Posterior cingulate gyrus (tissue), 11 donors: Measurements from ENCODE around the gene AOAH.

ENCODE experiments used
- DNase-seq, 10 donors: peaks; one replicate each; pipeline versions ENCODE4 v3.0.0 to v3.0.0-alpha.2; 2020 to 2021; ENCODE audit warnings: mixed read lengths in 3 of 10
- intact Hi-C: fragments of 100-400 bp; cut with DNase I; formaldehyde crosslinking; loops from one replicate; pipeline ENCODE4 v1.15.1; 2023

Gene AOAH

GRCh38 chr7:36638140-36638539 is 86.2 kb downstream of the AOAH start:
- intact Hi-C loops, result no loop called here

GRCh38 chr7:36637417-36637816 is 86.9 kb downstream of the AOAH start:
- DNase-seq, result no peak
- intact Hi-C loops, result no loop called here

More at GRCh38 chr7:36638140-36638539, 86.2 kb downstream of the AOAH start:
- DNase-seq, result no peak

DNA sequence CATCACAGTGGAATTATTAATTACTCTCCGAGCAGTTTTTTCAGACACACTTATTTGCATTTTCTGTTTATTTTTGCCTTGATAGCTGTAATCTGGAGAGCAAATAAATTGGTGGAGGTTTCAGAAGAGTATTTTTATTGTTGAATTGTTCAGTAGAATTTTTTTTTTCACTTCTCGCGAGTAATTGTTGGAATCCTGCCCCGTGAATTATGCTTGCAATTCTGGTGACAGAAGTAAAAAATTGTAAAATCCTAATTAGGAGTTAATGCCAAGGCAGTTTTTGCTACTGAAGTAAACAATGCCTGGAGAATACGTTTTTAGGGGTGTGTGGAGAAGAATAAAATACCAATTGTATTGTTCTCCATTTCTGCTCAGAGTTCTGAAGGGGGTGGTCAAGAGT is 88.2 kb downstream of the AOAH start:
- DNase-seq, result no peak
- intact Hi-C loops, result no loop called here

- intact Hi-C loops, result no loop called here
- no peak for DNase-seq
Measured at GRCh38 chr7:36635091-36635490, 89.2 kb downstream of the AOAH start.

DNA sequence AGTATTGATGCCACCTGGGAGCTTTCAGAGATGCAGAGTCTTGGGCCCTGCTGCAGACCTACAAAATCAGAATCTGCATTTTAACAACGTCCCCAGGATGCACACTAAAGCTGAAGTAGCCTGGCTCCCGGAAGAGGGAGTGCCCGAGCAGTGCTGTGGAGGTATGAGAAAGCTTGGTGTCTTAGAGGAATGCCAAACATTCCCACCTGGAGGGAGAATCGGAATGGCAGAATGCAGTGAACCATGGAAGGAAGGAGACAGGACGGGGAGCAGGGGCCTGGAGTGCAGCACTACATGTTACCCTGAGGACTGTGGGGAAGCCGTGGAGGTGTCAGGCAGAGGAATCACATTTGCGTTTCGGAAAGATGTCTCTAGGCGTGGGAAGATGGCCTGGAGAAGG is 90.9 kb downstream of the AOAH start:
- intact Hi-C loops, result no loop called here
- no peak for DNase-seq

DNA sequence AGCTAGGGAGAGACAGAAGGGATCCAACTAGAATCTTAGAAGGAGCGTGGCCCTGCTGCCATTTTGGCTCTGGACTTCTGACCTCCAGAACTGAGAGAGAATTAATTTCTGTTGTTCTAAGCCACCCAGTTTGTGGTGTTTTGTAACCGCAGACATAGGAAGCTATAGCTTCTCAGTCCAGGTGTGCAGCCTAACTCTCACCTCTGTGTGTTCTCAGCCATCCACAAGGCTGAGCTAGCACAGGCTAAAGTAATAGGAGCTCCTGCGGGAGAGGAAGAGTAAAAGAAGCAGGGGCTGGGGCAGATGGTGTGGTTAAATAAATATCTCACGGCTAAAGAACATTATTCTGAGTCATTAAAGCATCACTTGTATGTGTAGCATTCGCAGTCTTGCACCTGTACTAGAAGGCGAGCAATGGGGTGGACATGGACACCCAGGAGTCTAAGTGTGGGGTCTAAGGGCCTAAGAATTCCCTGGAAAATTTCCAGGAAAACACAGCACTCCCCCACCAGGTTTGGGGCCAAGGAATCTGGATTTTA is 94.1 kb downstream of the AOAH start:
- intact Hi-C loops, result no loop called here
- DNase-seq, result no peak

GRCh38 chr7:36629351-36629750 is 94.9 kb downstream of the AOAH start:
- no peak for DNase-seq
- intact Hi-C loops, result no loop called here

DNA sequence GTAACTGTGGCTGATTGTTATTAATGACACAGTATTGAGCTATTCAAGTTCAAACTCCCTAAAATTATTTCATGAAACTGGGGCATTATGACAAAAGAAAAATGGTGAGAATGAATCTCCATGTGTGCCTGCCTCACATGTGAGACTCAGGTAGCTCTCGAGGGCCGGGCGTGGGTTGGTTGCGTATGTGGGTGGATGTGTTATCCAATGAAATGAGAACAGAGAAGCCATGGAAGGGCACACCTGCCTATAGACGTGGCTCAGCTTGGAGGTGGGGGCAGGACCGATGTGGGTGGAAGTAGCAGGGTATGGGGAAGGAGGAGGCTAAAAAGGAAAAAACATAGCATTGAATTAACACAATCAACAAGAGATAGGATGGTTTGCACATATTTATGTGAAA is 96.5 kb downstream of the AOAH start:
- intact Hi-C loops, result no loop called here
- no peak for DNase-seq

GRCh38 chr7:36626111-36626510 is 98.2 kb downstream of the AOAH start:
- no peak for DNase-seq

GRCh38 chr7:36625247-36625646 is 99.0 kb downstream of the AOAH start:
- intact Hi-C loops, result no loop called here
- no peak for DNase-seq

More at GRCh38 chr7:36626111-36626510, 98.2 kb downstream of the AOAH start:
- intact Hi-C loops, result no loop called here

DNA sequence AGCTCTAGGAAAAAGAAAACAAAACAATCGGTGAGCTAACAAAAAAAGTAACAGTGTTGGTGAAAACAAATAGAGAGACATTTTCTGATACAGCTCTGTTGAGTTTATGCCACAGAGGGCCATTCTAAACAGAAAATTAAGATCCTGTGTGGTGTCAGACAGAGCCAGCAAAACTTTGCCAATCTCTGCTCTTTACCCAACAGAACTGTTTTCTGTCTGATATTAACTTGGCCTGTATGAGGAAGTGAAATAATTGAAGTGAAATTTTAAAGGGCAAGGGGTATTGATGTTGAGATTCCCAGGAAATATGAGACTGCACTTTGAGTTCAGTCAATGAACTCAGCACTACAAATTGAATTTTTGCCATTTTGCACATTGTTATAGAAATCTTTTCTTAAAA is 101.0 kb downstream of the AOAH start:
- intact Hi-C loops, result no loop called here
- no peak for DNase-seq

DNA sequence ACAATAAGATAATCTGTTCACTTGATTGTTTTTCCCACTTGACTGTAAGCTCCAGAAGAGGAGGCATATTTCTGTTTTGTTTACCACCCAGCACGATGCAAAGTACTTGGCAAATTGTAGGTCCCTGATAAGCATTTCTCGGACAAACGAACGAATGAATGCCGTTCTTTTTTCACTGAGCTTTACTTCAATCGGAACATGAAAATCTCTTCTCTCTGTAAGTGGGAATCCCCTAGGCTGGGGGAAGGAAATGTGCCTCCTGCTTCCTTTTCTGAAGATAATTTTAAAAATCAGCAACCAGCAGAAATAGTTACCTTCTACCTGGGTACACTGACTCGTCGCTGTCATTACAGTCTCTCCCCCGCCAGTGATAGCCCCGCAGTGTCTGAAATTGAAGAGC is 102.9 kb downstream of the AOAH start:
- intact Hi-C loops, result no loop called here
- DNase-seq, result no peak

- intact Hi-C loops, result no loop called here
- no peak for DNase-seq
Measured at GRCh38 chr7:36620166-36620708, 104.1 kb downstream of the AOAH start.

DNA sequence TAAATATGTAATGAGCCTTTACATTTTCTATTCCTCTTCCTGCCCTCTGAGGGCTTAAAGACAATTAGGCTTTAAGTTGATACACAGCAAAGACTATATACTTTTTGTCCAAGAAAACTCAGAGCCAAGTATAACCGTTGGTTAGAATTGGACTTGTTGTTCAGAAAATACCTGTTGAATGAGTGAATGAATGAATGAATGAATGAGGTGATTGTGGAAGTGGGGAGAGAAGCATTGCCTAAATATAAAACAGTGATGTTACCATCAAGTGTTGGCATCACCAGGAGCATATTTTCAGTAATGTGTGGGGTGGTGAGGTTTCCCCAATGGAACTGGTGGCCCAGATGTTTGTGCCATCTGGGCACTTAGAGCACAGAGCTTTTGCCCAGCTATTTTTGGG is 106.9 kb downstream of the AOAH start:
- no peak for DNase-seq
- intact Hi-C loops, result no loop called here

DNA sequence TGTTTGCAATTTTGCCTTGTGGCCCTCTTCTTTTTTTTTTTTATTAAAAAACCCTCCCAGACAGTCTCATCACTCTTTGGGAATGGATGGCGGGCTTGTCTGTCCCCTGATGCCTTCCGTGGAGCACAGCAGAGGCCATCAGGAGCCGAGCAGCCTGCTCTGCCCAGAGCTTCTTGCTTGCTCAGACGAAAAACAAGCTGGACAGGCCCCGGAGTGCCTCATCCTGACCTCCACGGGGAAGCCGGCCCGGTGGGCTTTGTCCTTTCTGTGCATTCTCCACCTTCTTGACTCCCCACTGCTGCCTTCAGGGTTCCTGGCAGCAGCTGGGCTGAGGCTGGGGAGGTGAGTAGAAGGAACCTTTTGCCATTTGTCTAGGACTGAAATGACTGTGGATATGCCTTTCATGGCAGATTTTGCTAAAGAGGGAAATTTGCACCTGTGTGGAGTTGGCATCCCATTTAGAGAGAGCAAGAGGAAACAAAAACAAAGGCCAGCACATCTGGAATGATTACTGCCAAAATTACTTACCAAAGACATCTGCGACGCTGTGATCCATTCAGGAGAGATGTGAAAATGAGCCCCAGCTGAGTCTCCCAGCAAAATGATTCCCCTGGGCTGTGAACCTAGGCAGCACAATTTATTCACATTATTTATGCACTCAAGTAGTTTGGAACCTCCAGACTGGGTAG is 108.3 kb downstream of the AOAH start:
- intact Hi-C loops, result no loop called here
- DNase-seq, result no peak

- DNase-seq, result no peak
- intact Hi-C loops, result no loop called here
Measured at GRCh38 chr7:36614959-36615358, 109.3 kb downstream of the AOAH start.

GRCh38 chr7:36613031-36613614 is 111.2 kb downstream of the AOAH start:
- intact Hi-C loops, result no loop called here
- no peak for DNase-seq

DNA sequence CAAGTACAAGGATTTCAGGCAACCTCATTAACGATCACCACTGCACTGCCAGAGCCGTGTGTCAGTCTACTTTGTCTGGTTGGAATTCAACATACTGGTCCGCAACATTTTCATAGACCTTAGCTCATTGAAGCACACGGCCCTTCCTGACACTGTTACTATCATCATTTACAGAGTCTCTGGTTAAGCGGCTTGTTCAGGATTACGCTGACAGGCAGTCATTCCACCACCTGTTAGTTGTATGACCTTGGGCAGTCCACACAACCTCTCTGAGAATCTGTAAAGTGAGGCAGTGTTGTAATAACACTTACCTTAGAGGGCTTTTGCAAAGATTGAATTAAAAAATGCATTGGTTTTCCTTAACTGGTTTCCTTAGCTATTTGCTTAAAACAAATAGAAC is 112.6 kb downstream of the AOAH start:
- no peak for DNase-seq

GRCh38 chr7:36607721-36608095 is 116.6 kb downstream of the AOAH start:
- no peak for DNase-seq

More for the DNA sequence above, 112.6 kb downstream of the AOAH start:
- intact Hi-C loops, result no loop called here

DNA sequence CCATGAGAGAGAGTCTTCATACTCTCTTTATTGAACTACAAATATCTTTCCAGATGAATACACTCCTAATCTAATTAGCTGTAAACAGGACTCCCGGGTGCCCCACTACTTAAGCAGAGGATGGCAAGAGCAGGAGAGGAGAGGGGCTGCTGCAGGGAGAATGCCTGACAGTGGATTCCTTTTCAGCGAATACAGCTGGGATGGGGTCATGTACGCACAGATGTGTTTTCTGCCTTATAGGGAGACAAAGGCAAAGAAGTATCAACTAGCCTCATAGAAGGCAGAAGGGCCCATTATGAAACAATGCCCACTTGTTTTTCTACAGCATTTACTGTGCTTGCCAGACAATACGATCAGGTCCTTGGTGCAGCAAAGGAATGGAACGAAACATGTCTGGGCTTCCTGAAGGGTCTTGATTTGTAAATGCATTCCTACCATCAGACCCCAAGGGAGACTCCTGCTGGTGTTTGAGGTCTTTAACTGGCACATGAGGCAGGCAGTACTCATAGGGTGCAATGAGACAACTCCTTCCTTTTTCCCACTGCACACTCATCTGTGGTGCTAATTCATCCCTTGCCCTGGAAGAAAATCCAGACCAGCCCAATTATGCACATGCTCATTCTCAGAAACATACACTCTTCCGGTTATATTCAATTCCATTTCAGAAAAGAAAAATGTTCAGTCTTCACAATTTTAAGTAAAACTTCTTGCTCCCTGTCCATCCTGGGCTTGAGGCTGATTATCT is 117.1 kb downstream of the AOAH start:
- intact Hi-C loops, result no loop called here
- DNase-seq, result no peak

More at GRCh38 chr7:36607721-36608095, 116.6 kb downstream of the AOAH start:
- intact Hi-C loops, result no loop called here
